GM18511 (cell line): ENCODE results near the gene MYO1D.
"Not testable (repeated sequence)": the region's sequence is repeated elsewhere in the genome, so short reads cannot be mapped to it uniquely, and the experiment has no call there.

ENCODE experiments used
- ATAC-seq: cut with Tn5 transposase; IDR thresholded peaks from one replicate; pipeline ENCODE4 v1.9.1; 2021; ENCODE audit warnings: mild to moderate bottlenecking, moderate library complexity; ENCODE audit not compliant: unreplicated experiment

MYO1D gene

DNA sequence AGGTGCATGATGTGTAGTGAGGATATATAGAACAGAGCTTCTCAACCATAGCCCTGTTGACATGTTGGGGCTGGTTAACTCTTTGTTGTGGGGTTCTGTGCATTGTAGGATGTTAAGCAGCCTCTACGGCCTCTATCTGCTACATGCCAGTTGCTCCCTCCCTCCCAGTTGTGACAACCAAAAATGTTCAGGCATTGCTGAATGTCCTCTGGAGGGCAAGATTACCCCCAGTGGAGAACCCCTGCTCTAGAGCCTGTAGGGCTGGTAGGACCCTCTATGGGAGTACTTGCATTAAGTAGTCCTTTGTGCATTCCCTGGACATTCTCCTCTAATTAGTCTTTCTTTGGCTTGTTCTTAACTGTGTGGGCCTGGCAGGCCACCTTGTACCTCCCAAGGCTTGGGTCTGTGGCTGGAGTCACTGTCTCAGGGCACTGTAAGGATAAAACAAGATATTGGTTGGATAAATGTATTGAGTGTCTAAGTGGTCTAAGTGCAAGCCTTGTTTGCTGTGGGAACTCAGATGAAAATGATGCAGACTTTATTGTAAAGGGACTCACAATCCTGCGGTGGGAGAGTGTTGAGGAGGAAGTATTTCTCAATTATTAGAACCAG lies 19.8 kb upstream of the MYO1D start:
- no peak for ATAC-seq

DNA sequence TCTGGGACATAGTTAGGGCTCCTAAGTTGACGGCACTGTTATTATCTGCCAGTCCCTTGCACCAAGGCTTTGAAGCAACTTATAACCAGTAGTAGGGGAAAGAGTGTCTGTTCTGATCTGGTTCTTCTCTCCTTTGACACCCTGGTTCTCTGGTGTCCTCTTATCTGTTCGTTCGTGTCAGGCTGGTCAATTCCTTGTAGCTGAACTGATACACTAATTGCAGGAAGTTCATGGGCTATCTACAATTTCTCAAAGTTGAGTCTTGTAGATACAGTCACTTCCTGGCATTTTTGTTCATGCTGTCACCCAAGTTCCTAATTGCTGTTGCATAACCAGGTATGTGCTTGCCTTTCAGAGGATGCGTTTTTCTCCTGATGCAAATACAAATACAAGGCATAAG lies 17.3 kb upstream of the MYO1D start:
- no peak for ATAC-seq

DNA sequence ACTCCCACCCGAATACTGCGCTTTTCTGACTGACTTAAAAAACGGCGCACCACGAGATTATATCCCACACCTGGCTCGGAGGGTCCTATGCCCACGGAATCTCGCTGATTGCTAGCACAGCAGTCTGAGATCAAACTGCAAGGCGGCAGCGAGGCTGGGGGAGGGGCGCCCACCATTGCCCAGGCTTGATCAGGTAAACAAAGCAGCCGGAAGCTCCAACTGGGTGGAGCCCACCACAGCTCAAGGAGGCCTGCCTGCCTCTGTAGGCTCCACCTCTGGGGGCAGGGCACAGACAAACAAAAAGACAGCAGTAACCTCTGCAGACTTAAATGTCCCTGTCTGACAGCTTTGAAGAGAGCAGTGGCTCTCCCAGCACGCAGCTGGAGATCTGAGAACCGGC lies 10.5 kb upstream of the MYO1D start:
- not testable (repeated sequence) for ATAC-seq

DNA sequence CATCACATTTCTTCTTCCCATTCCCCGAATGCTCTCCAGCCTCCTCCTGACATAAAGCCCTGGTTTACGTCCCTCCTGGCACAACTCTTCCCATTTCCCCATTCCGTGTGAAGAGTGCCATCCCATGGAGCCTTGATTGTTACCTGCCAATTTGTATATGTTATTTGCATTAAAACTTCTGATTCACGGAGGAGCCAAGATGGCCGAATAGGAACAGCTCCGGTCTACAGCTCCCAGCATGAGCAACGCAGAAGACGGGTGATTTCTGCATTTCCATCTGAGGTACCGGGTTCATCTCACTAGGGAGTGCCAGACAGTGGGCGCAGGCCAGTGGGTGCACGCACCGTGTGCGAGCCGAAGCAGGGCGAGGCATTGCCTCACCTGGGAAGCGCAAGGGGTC lies 10.0 kb upstream of the MYO1D start:
- ATAC-seq = not testable (repeated sequence)

DNA sequence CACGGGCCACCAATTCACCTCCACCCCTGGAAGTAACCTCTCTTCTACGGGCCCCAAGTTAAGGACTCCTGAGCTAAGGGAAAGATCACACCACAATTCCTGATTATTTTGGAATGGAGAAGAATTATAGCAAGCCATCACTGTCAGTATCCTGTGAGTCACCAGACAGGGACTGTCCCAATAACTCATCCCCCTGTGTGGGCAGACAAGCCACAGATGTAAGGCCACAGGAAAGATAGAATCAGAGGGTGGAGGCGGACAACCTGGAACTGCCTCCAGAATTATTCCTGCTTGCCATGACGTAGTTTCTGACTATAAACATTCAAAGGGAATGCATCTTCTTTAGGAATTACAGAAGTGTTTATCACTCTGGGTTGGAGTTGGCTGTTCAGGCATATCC lies 5.8 kb upstream of the MYO1D start:
- ATAC-seq = no peak

- no peak for ATAC-seq
Measured at GRCh38 chr17:32882029-32882428, 5.1 kb upstream of the MYO1D start.

DNA sequence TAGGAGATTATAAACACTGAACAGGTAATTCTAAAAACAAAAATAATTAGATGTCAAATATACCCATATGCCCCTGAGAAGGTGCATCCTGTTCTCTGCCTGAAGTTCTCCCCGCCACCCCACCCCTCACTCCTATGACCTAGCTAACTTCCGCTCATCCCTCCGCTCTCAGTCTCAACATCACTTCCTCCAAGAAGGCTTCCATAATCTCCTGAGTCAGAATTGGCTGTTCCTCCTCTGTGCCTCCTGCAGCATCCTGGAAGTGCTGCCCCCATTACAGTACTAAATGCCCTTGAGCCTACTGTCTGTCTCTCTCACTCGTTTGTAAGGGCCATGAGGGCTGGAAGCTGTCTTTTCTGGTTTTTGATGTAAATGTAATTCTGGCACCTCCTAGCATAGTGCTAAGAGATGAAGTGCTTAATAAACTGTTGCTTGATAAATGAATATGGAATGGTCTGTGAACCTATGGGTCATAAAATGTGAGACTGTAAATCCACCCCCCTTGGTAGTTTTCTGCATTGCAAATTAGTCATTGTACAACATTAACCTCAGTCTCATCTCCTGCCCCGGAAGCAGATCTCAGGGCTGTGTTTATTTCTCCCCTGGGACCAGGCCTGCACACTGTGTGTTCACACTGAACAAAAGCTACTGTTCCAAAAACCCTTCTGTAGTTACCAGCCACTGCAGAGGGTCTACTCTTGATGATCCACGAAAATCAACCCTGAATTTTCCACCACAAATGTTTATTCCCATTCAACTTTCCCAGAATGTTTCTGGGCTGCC lies 3.9 kb upstream of the MYO1D start:
- no peak for ATAC-seq

GRCh38 chr17:32879134-32879533 lies 2.2 kb upstream of the MYO1D start:
- ATAC-seq = no peak

DNA sequence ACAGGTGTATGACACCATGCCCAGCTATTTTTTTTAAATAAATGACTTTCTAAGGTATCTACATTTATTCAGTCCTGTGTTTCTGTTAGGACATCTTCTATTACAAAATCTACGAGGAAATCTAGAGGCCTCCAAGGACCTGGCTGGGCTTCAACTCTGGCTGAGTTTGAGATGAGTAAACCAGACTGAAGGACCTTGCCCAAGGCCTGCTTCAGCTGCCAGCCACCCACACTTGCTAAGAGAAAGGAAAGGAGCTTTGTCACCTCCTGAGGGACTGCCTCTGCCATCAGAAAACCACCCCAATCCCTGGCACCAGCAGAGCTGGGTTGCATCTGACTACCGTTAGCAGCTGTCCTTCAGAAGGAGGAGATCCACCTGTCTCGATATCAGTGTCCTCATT lies 1.3 kb upstream of the MYO1D start:
- ATAC-seq = no peak

GRCh38 chr17:32877164-32877764 lies 340 bp upstream of the MYO1D start:
- ATAC-seq = peak; percentile 87

GRCh38 chr17:32875923-32876416 lies 954 bp downstream of the MYO1D start:
- no peak for ATAC-seq

DNA sequence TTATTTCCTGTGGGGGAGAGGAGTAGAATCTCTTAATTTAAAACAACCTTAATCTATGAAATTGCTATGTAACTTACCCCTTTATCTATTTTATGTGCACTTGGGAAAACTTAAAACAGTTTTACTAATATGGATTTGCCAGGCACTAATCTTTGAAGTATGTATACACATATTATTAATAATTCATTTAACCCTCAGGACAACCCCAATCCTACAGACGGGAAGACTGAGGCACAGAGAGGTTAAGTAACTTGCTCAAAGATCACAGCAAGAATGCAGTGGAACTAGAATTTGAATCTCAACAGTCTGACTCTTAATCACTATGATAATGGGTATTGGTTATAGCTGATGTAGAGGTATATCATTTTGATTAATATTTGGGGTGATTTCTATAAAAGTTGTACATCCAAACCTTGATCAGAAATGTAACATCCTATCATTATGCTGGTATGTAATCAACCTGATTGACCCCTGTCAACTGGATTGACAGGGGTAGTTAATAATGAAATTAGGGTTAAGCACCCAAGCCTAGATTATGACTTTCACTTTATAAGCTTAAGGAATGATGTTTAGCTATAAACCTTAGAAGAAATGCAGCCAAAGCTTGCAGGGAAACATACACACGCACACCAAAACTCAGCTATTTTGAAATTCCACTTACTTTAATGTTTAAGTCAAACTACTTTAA lies 1.6 kb downstream of the MYO1D start:
- ATAC-seq = no peak

GRCh38 chr17:32873114-32873513 lies 3.8 kb downstream of the MYO1D start:
- no peak for ATAC-seq

- ATAC-seq = no peak
Measured at GRCh38 chr17:32871746-32872145, 5.2 kb downstream of the MYO1D start.

DNA sequence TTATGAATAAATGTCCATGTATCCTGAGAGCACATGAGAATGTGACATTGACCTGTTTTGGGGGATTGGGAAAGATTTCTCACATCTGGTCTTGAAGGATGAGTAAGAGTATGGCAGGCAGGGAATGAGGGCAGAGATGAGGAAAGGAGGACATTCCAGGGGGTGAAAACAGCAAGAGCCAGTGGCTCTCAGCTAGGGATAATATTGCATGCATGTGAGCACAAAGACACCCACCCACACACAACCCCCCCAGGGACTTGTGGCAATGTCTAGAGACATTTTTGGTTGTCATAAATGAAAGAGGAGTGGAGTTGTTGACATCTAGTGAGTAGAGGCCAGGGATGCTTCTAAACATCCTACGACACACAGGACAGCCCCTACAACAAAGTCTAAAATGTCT lies 6.0 kb downstream of the MYO1D start:
- no peak for ATAC-seq

- no peak for ATAC-seq
Measured at GRCh38 chr17:32870027-32870670, 6.8 kb downstream of the MYO1D start.

DNA sequence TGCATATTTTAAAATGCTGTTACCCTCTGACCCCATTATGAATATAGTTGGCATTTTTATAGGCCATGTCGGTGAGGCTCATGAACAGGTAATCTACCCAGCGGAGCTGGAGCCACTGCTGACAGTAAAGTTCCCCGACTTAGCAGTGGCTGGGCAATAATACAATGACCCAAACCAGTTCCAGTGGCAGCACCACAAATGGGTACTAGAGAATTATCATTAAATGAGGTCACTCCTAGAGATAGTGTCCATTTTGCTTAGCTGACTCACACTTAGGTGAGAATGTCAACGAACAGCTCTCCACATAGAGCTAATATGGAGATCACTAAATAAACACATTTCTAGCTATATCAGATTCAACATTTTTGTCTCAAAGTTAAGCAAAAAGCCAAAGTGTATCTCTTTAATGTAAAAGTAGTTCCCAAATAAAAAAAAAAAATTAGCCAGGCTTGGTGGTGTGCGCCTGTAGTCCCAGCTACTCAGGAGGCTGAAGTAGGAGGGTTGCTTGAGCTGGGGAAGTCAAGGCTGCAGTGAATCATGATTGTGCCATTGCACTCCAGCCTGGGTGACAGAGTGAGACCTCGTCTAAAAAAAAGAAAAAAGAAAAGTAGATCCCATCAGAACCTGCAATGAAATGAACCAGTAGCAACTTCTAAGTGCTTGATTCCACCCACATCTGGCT lies 7.4 kb downstream of the MYO1D start:
- no peak for ATAC-seq

- no peak for ATAC-seq
Measured at GRCh38 chr17:32865141-32865540, 11.8 kb downstream of the MYO1D start.

DNA sequence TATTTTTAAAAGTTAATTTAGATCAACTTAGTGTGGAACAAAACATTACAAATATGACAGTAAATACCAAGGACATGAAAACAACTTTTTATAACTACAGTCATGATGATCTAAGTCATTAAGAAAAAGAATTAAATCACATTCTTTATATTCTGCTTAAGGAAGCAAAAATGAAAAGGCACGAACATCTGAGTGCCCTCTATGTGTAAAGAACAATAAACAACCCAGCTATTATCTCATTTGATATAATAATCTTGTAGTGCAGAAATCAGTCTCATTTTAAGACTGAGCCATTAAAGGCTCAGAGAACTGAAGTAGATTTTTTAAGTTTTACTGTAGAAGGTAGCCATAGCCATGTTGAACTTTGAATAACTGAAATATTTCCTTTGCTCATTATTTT lies 13.4 kb downstream of the MYO1D start:
- ATAC-seq = no peak

DNA sequence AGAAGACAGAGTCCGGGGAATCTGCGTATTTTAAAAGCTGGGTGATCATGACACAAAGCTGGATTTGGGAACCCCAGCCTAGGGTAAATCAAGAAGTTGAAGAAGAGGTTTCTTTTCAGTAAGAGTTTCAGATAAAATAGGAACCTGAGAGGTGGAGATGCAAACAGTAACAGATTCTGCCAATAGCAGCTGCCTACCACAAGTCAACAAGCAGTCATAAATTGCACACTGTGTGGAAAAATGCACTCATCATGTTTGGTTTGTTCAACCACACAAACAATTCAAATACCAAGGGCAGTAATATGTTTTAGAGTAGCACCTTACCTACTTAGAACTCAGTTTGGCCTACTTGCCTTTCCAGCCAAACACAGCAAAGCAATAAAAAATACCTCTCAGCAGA lies 14.0 kb downstream of the MYO1D start:
- no peak for ATAC-seq

DNA sequence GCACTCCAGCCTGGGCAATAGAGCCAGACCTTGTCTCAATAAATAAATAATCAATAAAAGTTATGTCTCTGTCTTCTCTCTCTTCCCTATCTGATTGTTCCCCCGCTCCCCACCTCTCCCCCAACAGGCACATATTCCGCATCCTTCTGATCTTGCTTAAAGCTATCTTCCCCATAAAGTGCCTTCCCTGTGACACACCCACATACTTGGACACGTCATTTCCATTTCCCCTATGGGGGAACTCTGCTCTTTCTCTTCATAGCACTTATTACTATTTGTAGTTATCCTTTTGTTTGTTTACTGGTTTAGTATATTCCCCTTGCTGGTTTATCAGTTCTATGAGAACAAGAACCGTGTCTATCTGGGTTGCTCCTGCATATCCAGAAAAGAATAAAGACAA lies 14.9 kb downstream of the MYO1D start:
- ATAC-seq = no peak
